ENCODE measurements around the gene SNX32. TPM values are rescaled to one million over a fixed set of nuclear protein-coding genes. Genes with fewer than 3 reads are reported as not detected.
A peak's percentile ranks its signal among the peaks of the same experiment; 100 is the strongest.

The SNX32 gene
- total and polyA plus RNA-seq, 2 of the 13 experiments (the other 11 are each of a cell fraction or from before 2014, with no cell fraction given): 0.09 to 0.34 TPM

DNA sequence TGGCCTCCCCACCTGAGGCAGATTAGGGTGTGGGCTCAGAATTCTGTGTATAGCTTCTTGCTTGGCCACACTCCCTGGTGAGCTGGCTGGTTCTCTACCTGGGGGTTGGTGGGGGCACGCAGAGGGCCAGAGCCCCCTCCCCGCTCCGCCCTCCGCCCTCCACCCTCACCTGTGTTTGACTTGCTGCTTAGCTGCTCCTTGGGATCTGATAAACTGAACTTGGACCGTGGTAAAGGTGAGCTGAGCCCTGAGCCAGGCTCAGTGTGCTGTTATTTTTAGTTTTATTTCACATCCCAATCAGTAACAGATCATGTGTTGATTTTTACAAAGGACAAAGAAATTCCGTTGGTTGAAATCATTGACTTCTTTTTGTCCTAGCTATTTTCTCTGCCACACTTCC is 44.9 kb upstream of the SNX32 start:
- no peak overlapping the region for H3K9ac ChIP-seq (ENCODE audit: insufficient read depth, low read depth, low read length)
- WGBS (ENCODE audit: low lambda C conversion rate): 32% methylated on average over 5 of the region's 6 CpGs
- H3K27me3 ChIP-seq (ENCODE audit: control insufficient read depth in 1 of 2, insufficient read depth in 2 of 2, low read length in 2 of 2): peaks cover 33 to 88% of the 10 kb centered on the region in 2 experiments
- ChIA-PET POLR2A (interaction anchor here (1.1 to 1.3 kb wide), 2 partner anchors 12 to 69 kb away, joined by 3 read pairs; partner anchors contain the start of gene CFL1), CTCF (ENCODE audit: low intra/inter-chr PET ratio, low total read pairs) (no interaction called here)
- peak overlapping the region; percentile 71 for H3K4me2 ChIP-seq (ENCODE audit: low read depth, low read length)
- H3K4me3 ChIP-seq (replicated peaks in 1 of 3; ENCODE audit: insufficient read depth in 1 of 3, low read depth in 2 of 3, low read length in 3 of 3): 0 out of 6 replicates have a peak overlapping the region, but pooled peaks of 1 of the 3 experiments have one; percentile 61
- peaks cover 52% of the 10 kb centered on the region for H3K4me1 ChIP-seq (ENCODE audit: insufficient read depth, low read length)
- FAIRE-seq (no peak), ATAC-seq (no peak), DNase-seq (ENCODE audit: low spot score) (no peak)
- no peaks in the 10 kb centered on the region for H3K36me3 ChIP-seq (replicated peaks in 1 of 2; ENCODE audit: control insufficient read depth in 1 of 2, insufficient read depth in 2 of 2, low read length in 2 of 2)
- H2AFZ ChIP-seq (ENCODE audit: low read length): no peak overlapping the region
- no peak overlapping the region for H3K27ac ChIP-seq (ENCODE audit: extremely low read length, insufficient read depth, low read length)
- BruUV-seq (replicated peaks): no TSS peak
- H3K9me3 ChIP-seq (ENCODE audit: low read length): no peaks in the 10 kb centered on the region
- no peaks in the 10 kb centered on the region for H3K79me2 ChIP-seq (ENCODE audit: insufficient read depth, low read length)
- intact Hi-C loops (cut with micrococcal nuclease; ENCODE audit: unreplicated experiment): no loop called here
- in situ Hi-C loops (cut with HindIII; ENCODE audit: extremely low pct_ligation_motif_present, low pct_unique_long_range_greater_than_20kb): no loop called here
- no peaks in the 10 kb centered on the region for H4K20me1 ChIP-seq (ENCODE audit: insufficient read depth, low read length)
- TF ChIP-seq, protein P1, sequence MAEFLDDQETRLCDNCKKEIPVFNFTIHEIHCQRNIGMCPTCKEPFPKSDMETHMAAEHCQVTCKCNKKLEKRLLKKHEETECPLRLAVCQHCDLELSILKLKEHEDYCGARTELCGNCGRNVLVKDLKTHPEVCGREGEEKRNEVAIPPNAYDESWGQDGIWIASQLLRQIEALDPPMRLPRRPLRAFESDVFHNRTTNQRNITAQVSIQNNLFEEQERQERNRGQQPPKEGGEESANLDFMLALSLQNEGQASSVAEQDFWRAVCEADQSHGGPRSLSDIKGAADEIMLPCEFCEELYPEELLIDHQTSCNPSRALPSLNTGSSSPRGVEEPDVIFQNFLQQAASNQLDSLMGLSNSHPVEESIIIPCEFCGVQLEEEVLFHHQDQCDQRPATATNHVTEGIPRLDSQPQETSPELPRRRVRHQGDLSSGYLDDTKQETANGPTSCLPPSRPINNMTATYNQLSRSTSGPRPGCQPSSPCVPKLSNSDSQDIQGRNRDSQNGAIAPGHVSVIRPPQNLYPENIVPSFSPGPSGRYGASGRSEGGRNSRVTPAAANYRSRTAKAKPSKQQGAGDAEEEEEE (CRISPR knock-in tag; IDR thresholded peaks at IDR 0.05; ENCODE audit: borderline replicate concordance): no peak
- TF ChIP-seq ZNF703 (CRISPR knock-in tag; IDR thresholded peaks at IDR 0.05; ENCODE audit: borderline replicate concordance) (no peak), MED1 (CRISPR knock-in tag; IDR thresholded peaks at IDR 0.05) (no peak), STAG1 (CRISPR knock-in tag; IDR thresholded peaks at IDR 0.05) (no peak), CBFB (CRISPR knock-in tag; IDR thresholded peaks at IDR 0.05) (no peak), NFYB (CRISPR knock-in tag; IDR thresholded peaks at IDR 0.05) (no peak), SIN3B (IDR thresholded peaks at IDR 0.05; ENCODE audit: low read length) (no peak)
- TF ChIP-seq, protein P2, sequence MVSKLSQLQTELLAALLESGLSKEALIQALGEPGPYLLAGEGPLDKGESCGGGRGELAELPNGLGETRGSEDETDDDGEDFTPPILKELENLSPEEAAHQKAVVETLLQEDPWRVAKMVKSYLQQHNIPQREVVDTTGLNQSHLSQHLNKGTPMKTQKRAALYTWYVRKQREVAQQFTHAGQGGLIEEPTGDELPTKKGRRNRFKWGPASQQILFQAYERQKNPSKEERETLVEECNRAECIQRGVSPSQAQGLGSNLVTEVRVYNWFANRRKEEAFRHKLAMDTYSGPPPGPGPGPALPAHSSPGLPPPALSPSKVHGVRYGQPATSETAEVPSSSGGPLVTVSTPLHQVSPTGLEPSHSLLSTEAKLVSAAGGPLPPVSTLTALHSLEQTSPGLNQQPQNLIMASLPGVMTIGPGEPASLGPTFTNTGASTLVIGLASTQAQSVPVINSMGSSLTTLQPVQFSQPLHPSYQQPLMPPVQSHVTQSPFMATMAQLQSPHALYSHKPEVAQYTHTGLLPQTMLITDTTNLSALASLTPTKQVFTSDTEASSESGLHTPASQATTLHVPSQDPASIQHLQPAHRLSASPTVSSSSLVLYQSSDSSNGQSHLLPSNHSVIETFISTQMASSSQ (IDR thresholded peaks at IDR 0.05; ENCODE audit: low read depth): no peak
- TF ChIP-seq, protein P2 (CRISPR knock-in tag; IDR thresholded peaks at IDR 0.05; ENCODE audit: borderline replicate concordance): no peak
